Adipocyte (in vitro differentiated cells): ENCODE results near the gene SORCS3.

Experiments used
- DNase-seq: peaks from one replicate; pipeline ENCODE4 v3.0.0-alpha.2; 2015; ENCODE audit warnings: low read depth
- H3K27me3 ChIP-seq: replicated peaks from 2 replicates; pipeline ENCODE4 v1.7.0; 2013; ENCODE audit warnings: mild to moderate bottlenecking, low read length, moderate library complexity; ENCODE audit not compliant: control insufficient read depth, insufficient read depth
- H3K36me3 ChIP-seq: 2 replicates; pipeline ENCODE4 v1.7.0; 2013; ENCODE audit warnings: low read length, mild to moderate bottlenecking, moderate library complexity; ENCODE audit not compliant: control insufficient read depth, insufficient read depth, severe bottlenecking
- H3K4me1 ChIP-seq: 2 replicates; pipeline ENCODE4 v1.7.0; 2013; ENCODE audit warnings: mild to moderate bottlenecking, low read length, moderate library complexity; ENCODE audit not compliant: control insufficient read depth, insufficient read depth
- H3K4me3 ChIP-seq: 2 replicates; pipeline ENCODE4 v1.7.0; 2013; ENCODE audit warnings: mild to moderate bottlenecking, low read length, moderate library complexity
- H3K9ac ChIP-seq: 2 replicates; pipeline ENCODE4 v1.7.0; 2013; ENCODE audit warnings: mild to moderate bottlenecking, low read length, moderate library complexity
- H3K9me3 ChIP-seq: 2 replicates; pipeline ENCODE4 v1.7.0; 2013; ENCODE audit warnings: mild to moderate bottlenecking, low read length, moderate library complexity; ENCODE audit not compliant: control insufficient read depth

Gene SORCS3

GRCh38 chr10:104641187-104641936 is at the start of gene SORCS3:
SORCS3 (plus strand) TSS chr10:104641290.
- Histone ChIP-seq H3K4me3 (no peak within 1 kb of the TSS), H3K9me3 (peaks cover 3% of the 10 kb centered on the region), H3K27me3 (peaks cover 58% of the 10 kb centered on the region), H3K9ac (no peak within 1 kb of the TSS), H3K4me1 (no peaks in the 10 kb centered on the region), H3K36me3 (no peaks in the 10 kb centered on the region)
- no peak for DNase-seq

DNA sequence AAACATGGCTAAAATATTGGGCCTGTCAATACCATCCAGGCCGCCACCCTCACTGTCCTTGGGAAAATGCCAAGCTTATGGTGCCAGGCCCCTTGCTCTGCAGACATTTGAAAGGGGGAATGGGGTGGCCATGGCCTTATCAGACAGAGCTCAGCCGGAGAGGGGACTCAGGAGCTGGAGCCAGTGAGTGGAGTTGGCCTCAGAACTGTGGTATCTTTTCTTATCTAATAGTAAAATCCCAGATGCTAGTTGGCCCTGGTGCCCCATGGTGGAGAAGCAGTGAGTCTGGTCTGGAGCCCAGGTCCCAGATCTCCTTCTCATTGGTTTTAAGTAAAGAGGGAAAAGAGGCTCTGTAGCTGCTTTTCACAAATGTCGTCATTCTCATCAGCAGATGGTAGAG is 49.6 kb upstream of the SORCS3 start:
- Histone ChIP-seq H3K4me1 (no peaks in the 10 kb centered on the region), H3K4me3 (no peak overlapping the region), H3K36me3 (no peaks in the 10 kb centered on the region), H3K27me3 (peaks cover 7% of the 10 kb centered on the region), H3K9me3 (no peaks in the 10 kb centered on the region), H3K9ac (no peak overlapping the region)
- no peak for DNase-seq

DNA sequence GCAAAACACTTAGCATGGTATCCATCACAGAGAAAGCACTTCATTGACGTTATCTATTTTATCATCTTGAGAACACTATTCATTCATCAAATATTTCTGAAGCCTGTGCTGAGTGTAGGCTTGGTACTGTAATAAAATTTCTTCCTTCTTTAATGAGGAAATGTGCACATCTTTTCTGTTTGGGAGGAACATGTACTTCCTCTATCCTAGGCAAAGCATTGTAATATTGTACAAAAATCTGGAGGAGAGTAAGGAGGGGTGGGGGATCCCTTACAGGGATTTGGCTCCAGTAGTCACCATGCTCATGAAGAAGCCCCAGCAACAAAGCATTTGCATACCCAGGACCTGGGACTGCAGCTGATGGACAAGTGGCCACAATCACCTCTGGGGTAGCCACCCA is 39.9 kb upstream of the SORCS3 start:
- Histone ChIP-seq H3K4me3 (no peak overlapping the region), H3K36me3 (no peaks in the 10 kb centered on the region), H3K4me1 (no peaks in the 10 kb centered on the region), H3K9ac (no peak overlapping the region), H3K27me3 (peaks cover 9% of the 10 kb centered on the region), H3K9me3 (no peaks in the 10 kb centered on the region)
- DNase-seq = no peak

GRCh38 chr10:104608091-104608828 is 32.8 kb upstream of the SORCS3 start:
- no peak overlapping the region for H3K9ac ChIP-seq
- H3K9me3 ChIP-seq = peaks cover 19% of the 10 kb centered on the region

DNA sequence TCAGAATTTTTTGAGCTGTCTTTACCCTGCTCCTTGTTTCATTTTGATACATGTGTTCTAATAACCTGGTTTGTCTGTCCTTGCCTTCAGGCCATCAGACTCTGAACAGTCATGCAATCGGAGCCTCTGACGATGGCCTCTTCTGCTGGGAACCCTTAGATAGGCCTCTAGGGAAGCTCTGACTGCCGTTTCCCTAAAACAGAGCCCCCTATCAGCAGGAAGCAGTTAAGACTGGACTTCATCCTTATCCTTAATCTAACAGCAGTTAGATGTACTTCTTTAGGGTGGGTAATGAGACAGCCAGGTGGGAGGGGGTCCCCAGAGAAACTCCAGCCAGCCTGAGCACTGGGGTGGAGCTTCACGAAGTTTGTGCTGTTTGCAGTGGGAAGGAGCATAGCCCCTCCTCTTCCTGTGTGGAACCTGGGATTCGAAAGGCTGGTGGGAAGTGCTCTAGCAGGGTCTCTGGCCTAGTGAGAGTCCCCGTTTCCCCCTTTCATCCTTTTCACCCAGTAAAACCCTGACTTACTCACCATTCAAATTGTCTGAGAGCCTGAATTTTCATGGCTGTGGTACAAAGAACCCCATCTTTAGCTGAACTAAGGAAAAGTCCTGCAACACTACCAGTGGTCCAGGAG is 28.4 kb upstream of the SORCS3 start:
- H3K9me3 ChIP-seq = peaks cover 17% of the 10 kb centered on the region
- no peaks in the 10 kb centered on the region for H3K4me1 ChIP-seq
- DNase-seq = no peak
- no peaks in the 10 kb centered on the region for H3K36me3 ChIP-seq
- no peak overlapping the region for H3K9ac ChIP-seq
- H3K4me3 ChIP-seq = no peak overlapping the region
- H3K27me3 ChIP-seq = peaks cover 7% of the 10 kb centered on the region

More at GRCh38 chr10:104608091-104608828, 32.8 kb upstream of the SORCS3 start:
- Histone ChIP-seq H3K27me3 (peaks cover 3% of the 10 kb centered on the region), H3K4me3 (no peak overlapping the region), H3K4me1 (no peaks in the 10 kb centered on the region), H3K36me3 (no peaks in the 10 kb centered on the region)
- no peak for DNase-seq

GRCh38 chr10:104613406-104613805 is 27.7 kb upstream of the SORCS3 start:
- Histone ChIP-seq H3K4me1 (no peaks in the 10 kb centered on the region), H3K9ac (no peak overlapping the region), H3K27me3 (peaks cover 12% of the 10 kb centered on the region), H3K36me3 (no peaks in the 10 kb centered on the region), H3K9me3 (peaks cover 9% of the 10 kb centered on the region), H3K4me3 (no peak overlapping the region)
- DNase-seq = no peak

DNA sequence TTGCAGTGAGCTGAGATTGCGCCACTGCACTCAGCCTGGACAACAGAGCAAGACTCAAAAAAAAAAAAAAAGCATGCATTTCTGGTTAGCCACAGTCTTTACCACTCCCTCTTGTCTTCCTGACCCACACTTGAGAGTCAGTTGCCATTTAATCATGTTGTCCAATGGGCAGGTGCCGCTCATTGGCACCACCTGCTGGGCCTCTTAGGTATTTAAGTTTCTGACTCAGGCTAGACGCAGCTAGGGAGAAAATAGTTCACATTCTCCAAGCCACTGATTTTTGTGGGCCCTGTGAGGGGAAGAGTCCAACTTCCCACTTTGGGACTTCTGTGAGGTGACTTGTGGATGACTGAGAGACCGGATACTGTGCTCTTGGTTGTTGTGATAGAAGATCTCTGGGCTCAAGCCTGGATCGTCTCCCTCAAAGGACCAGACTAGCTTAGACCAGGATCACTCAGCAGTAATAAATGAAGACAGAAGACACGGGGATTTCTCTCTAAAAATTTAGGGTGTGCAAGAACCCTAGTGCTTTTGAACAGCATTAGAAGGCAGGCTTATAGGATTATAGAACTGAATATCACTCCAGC is 26.8 kb upstream of the SORCS3 start:
- peak; percentile 8 for DNase-seq
- Histone ChIP-seq H3K4me1 (no peaks in the 10 kb centered on the region), H3K9ac (no peak overlapping the region), H3K27me3 (peaks cover 22% of the 10 kb centered on the region), H3K9me3 (peaks cover 7% of the 10 kb centered on the region), H3K36me3 (no peaks in the 10 kb centered on the region), H3K4me3 (no peak overlapping the region)

GRCh38 chr10:104615136-104615535 is 26.0 kb upstream of the SORCS3 start:
- peaks cover 7% of the 10 kb centered on the region for H3K9me3 ChIP-seq
- no peak overlapping the region for H3K9ac ChIP-seq
- peaks cover 30% of the 10 kb centered on the region for H3K27me3 ChIP-seq
- no peaks in the 10 kb centered on the region for H3K4me1 ChIP-seq
- DNase-seq = no peak
- H3K4me3 ChIP-seq = no peak overlapping the region
- H3K36me3 ChIP-seq = no peaks in the 10 kb centered on the region

DNA sequence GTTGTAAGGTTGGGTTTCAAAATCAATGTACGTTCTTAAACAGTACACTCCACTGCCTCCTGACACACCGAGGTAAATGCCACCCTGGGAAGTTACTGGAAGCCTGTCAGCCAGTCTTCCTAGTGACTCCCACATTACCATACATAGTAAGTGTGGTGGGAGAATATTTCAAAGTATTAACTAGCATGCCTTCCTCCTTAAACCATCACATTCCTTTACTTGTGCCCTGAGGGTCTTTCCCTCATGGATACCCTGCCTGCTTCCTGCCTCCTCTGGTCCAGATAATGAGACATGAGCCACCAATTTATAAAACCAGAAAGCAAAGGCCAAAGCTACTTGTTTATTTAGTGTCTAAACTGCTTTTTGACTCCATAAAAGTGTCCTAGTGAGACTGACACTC is 23.3 kb upstream of the SORCS3 start:
- Histone ChIP-seq H3K9ac (no peak overlapping the region), H3K9me3 (peaks cover 7% of the 10 kb centered on the region), H3K27me3 (peaks cover 28% of the 10 kb centered on the region), H3K36me3 (no peaks in the 10 kb centered on the region), H3K4me1 (no peaks in the 10 kb centered on the region), H3K4me3 (no peak overlapping the region)
- no peak for DNase-seq

DNA sequence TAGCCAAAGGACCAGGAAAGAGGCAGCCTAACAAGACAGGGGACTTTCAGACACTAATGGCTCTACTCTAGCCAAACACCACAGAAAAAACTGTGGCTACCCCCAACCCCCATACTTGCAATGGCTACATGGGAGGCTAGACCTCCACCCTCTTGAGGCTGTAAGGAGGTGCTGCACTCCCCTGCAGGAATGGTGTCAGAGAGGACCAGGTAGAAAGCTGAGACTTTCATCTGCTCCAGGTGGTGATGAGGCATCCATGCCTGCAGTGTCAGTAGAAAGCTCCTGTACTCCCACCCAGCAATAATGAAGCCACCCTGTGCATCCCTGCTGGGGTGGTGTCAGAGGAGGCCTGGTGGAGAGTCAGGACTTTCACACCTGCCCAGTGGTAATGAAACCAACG is 18.9 kb upstream of the SORCS3 start:
- Histone ChIP-seq H3K36me3 (no peaks in the 10 kb centered on the region), H3K27me3 (peaks cover 24% of the 10 kb centered on the region), H3K4me1 (no peaks in the 10 kb centered on the region), H3K4me3 (no peak overlapping the region), H3K9ac (no peak overlapping the region), H3K9me3 (peaks cover 8% of the 10 kb centered on the region)
- DNase-seq = no peak

GRCh38 chr10:104622598-104623209 is 18.4 kb upstream of the SORCS3 start:
- no peak overlapping the region for H3K4me3 ChIP-seq
- H3K9me3 ChIP-seq = peaks cover 5% of the 10 kb centered on the region
- H3K4me1 ChIP-seq = no peaks in the 10 kb centered on the region
- DNase-seq = no peak
- H3K27me3 ChIP-seq = peaks cover 24% of the 10 kb centered on the region
- H3K9ac ChIP-seq = no peak overlapping the region
- no peaks in the 10 kb centered on the region for H3K36me3 ChIP-seq
